GM21529 (cell line): ENCODE results near the gene PRIMA1.

ENCODE experiments used
- ATAC-seq: cut with Tn5 transposase; IDR thresholded peaks from one replicate; pipeline ENCODE4 v1.9.1; 2021; ENCODE audit not compliant: unreplicated experiment

PRIMA1 gene

DNA sequence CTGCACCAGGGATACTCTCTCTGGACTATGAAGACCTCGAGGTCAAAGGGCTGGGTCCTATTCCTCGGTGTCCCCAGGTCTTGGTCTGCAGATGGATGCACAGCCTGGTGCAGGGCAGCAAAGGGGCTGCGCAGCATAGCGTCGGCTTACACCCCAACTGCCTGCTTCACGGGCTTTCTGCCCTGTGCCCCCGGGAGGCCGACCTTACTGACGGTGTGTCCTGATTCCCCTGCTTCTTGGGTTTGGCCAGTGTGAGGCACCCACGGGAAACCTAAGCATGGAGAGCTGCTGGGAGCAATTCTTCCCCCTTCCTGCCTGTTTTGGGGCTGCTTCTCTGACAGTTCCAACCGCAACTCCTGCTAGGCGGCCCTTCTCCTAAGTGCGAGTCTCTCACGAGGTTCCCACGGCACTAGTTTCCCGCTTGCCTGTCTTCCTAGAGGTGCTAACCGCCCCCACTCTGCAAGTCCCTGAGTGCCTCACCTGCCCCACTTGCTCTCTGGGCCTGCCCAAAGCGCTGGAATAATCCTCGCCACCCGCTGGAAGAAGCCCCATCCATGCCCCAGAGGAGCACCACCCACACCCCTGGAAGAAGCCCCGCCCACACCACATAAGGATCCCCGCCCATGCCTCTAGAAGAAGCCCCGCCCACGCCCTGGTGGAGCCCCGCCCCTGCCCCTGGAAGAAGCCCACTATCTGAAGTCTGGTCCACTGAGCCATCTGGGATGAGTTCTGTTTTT lies 54.0 kb downstream of the PRIMA1 start:
- no peak for ATAC-seq

DNA sequence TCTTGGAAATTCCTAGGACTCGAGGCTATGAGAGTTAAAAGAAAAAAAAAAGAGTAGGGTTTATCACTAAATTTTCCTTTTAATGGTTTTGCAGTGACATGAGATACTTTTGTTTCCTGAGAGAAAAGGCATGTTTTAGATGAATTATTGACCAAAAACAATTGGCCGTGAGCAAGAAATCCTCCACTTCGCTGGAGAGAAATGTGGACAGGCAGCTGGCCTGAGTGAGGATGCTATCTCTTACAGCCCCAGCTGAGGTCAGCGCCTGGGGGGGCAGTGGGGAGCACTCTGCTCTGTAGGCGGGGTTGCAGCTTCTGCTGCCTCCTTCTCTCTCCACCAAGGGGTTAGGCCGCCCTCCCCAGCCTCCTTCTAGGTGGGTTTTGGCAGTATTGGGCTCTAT lies 54.7 kb downstream of the PRIMA1 start:
- no peak for ATAC-seq

DNA sequence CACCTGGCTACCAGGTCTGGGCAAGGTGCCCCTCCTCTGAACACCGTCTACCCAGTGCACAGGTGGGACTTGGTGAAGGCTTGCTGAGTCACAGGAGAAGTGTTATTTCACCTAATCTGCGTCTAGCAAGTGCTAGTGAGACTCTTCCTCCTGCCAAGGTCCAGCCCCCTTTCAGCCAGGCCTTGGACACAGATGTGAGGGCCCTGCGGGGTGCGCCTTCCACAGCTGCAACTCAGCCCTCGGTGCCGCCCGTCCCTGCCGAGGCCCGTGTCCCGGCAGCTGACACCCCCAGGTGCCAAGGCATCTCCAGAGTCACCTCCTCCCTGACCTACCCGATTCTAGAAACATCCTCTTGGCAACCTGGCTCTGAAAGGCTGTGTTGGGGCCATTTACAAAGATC lies 55.1 kb downstream of the PRIMA1 start:
- no peak for ATAC-seq

DNA sequence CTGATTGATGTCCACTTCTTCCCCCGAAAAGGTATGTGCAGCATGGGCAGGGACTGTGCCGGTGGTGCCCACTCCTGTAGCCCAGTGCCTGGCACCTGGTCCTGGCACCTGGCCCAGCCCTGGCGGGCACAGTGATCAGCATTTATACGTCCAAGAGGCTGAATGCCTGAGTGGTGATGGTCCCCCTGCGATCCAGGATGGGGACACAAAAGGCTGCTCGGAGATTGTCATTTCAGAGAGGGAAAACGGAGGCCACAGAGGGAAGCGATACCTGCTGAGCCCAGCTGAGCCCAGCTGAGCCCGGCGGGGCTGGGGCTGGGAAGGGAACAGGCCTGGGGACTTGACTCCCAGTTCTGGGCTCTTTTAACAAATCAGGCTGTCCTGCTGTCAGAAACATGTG lies 55.8 kb downstream of the PRIMA1 start:
- ATAC-seq, result no peak

DNA sequence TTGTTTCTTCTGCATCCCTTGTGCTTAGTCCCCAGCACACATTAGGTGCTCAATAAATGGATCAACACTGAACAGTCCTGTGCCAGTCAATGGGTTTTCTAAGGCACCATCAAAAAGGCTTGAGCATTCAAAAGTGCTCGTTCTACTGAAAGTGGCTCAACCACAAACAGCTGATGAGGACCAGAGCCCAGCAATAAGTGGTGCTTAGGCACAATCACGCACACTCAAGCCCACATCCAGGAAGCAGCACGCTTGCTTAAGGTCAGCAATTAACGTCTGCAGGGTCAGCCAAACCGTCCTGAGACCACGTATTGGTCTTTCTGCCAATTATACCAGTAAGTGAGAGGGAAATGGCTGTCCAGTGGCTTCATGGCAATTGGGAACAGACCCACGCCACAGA lies 56.5 kb downstream of the PRIMA1 start:
- ATAC-seq, result no peak

DNA sequence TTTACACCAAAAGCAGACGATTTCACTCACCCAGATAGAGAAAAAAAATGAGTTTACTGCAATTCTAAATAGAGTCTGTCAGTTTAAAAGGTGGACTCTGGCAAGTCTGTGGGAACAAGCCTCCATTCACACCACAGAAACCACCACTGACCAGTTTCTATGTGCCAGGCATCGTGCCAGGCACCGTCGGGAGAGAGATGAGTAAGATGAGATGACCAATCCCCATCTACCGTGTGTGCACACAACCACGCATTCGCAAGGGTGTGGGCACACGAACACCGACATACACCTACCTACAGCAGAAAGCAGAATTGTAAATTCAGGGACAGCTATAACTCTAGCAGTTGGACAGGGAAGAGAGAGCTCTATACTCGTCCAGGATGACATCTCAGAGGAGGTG lies 58.3 kb downstream of the PRIMA1 start:
- ATAC-seq, result no peak

DNA sequence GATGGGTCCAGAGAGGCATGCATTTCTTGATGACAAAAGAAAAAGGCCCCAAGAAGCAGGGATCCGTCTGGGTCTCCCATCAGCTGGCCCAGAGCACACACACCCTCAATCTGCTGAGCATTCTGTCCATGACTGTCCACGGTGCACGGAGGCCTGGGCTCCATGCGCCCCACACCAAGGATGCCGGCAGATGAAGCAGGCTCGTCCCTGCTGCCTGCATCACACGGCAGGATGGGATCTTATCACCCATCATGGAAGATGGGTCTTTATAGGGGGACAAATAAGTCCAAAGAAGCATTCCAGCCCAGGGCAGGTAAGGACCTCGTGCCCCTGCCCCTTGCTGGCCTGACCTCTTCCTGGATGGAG lies 59.7 kb downstream of the PRIMA1 start:
- no peak for ATAC-seq

DNA sequence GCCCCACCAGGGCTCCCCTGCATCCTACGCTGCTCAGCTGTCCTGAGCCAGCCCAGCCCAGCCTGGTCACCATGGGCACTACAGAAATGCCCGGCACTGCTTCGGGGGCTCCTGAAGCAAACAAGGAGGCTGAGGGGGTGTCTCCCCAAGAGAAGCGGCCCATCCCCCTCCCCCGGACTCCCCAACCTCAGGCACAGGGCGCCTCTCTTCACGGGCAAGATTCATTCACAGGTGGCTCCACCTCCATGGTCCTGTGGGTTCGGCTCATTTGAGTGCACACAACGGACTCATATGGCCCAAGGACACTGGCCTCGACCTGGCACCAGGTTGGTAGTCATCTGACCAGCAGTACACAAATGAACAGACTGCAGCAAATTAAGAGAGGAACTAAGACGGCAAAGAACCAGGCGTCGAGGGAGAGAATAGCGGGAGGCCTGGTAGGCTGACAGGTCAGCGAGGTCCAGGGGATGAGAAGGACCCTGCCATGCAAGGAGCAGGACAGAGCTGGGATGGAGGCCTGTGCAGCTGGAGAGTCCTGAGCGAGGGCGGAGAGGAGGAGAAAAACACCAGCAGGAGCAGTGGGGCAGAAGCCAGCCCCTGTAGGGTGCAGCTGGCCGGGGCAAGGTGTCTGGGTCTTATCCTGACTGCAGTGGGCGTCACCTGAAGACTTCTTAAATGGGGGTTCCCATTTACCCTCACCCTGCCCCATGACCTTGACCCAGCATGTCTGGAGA lies 60.2 kb downstream of the PRIMA1 start:
- ATAC-seq, result no peak

DNA sequence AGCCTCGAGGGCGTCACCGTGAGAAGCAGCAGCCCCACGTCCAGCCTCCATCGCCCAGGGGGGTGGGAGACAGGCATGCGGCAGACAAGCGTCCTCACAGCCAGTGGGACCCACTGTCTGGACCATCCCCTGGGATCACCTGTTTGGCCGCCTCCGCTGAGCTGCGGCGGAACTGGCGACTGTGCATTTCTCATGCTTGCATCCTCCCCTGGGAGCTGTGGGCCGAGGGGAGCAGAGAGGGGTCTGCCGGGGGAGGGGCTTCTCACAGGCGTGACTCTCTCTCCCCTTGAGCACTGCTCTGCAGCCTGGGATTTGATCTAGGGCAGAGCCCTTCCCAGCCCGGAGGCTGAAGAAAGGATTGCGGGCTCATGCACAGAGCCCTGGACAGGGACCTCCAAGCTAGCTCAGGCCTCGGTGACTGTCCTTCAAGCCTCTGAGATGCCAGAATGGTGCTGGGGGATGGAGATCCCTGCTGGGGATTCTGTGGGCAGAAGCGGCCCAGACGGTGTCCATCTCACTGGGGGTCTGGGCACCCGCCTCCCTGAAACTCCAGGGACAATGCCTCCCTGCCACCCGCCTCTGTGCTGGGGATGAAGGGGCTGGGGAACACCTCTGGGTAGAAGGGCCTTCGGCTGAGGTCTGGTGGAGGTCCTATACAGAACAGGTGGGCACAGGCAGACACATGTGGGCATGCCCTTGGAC lies 61.1 kb downstream of the PRIMA1 start:
- ATAC-seq, result no peak

DNA sequence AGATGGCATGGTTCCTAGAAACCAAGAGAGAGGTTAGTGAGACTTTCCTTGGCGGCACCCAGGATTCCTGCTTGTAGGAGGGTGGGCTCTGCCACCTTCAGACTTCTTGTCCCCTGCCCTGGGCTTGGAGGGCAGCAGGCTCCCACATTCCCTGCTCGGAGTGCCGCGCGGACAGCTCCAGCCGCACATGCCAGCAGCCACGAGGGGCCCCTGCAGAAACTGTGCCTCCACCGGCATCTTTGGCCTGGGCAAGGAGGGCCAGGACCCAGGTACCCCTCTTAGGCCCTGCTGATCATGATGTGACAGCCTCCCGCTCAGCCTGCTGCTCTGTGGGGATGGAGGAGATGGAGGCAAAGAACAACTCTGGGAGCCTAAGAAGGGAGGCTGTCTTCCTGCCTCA lies 62.3 kb downstream of the PRIMA1 start:
- no peak for ATAC-seq

DNA sequence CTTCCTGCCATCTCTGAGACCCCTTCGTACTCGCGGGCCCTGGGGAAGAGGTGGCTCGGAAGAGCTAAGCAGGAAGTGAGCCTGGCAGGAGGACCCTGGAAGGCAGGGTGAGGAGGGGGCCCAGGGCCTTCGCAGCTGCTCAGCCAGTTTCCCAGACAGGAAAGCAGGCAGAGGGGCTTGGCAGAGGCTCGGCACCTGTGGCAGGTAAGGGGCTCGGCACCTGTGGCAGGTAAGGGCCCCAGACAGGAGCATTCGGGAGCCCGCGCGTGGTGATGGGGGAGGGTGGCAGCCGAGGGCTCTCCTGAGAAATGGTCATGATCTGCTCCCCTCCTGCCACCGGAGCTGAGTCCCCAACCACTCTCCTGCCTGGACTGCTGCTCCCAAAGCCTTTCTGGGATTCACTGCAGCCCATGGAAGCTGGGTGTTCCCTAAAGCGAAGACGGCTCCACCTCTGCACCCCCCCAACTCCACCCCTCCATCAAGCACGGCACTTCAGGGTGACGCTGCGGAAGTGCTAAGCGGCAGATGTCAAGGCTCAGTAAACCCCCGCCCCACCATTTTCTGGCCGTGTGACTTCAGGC lies 63.2 kb downstream of the PRIMA1 start:
- ATAC-seq, result no peak

DNA sequence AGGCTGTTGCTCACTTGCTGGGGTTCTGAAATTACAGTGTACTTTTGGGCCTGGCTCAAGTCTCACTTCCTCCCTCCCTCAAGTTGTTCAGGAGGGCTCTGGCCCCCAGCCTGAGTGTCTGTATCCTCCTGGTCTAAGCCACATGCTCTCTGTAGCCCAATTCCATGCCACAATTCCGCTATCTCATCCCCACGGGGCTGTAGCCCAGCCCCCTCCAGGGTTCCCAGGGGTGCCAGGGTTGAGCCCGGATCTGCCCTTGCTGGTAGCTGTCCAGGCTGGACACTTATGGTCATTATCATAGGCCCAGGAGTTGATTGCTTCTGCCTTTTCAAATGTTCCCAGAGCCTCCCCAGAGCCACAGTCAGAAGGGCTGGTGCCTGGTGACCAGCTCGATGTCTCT lies 65.3 kb downstream of the PRIMA1 start:
- ATAC-seq, result no peak

DNA sequence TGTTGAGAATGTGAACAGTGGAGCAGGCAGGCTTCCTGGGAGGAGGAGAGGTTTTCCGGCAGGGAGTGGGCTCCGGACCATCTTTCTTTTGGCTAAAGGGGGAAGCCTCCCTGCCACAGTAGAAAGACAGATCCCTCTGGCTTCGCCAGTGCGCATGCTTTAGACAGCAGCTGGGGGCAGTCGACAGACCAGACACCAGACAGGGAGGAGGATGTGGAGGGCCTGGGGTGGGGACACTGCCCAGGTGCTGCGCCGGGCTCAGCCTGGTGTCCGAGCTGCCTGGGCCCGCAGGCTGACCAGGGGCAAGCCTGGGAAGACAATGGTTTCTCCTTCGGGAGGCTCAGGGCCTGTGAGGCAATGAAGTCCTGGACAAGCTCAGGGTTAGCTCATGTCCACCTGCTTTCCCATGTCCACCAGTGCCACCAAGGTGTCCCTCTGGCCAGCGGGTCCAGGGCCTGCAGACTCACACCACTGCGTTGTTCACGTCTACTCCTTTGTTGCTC lies 67.3 kb downstream of the PRIMA1 start:
- no peak for ATAC-seq

DNA sequence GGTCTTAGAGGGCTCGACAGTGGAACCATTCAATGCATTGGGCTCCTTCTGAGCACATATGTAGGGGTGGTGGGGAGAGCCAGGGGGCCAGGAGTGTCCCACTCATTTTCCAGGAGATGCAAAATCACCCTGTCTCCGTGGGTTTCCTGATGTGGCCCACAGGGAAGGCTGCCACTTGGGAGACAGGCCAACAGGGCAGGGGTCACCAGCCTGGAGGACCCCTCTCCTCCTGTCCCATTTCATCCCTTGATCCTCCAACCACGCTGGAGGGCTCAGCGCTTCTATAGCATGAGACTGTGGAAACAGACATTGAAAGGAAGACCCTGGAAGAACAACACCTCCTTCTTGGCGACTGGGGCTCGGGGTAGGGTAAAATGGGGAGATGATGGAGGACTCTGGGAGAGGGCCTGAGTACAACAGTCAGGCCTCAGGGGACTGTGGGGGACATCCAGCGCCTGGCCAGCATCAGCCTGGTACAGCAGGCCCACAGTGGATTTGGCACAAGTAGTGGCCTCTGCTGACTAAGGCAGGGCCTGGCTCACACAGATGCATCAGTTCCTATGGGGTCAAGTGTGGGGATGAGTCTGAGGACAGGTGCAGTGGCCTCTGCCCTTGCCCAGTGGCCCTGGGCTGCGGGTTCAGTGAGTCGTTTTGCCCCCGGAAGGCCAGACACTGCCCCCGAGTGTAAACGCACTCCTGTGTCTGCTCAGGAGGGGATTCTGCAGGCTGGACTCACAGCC lies 68.0 kb downstream of the PRIMA1 start:
- no peak for ATAC-seq

DNA sequence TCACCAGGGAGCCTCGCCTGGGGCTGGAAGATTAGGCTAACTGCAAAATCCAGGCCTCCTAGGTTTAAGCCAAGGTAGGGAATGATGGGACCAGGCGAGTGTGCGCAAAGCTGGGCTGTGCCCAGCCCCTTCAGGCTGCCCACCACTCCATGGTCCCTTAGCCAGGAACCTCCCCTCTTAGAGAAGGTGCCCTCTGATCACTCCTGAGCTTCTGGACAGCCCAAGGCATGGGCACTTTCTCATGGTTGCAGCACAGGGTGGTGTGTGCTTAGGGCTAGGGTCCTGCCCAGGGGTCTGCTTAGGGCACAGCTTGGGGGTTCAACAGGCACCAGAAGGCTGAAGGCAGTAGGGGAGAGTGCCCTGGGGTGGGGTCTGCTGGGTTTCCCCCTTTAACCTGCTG lies 69.0 kb downstream of the PRIMA1 start:
- ATAC-seq, result no peak

DNA sequence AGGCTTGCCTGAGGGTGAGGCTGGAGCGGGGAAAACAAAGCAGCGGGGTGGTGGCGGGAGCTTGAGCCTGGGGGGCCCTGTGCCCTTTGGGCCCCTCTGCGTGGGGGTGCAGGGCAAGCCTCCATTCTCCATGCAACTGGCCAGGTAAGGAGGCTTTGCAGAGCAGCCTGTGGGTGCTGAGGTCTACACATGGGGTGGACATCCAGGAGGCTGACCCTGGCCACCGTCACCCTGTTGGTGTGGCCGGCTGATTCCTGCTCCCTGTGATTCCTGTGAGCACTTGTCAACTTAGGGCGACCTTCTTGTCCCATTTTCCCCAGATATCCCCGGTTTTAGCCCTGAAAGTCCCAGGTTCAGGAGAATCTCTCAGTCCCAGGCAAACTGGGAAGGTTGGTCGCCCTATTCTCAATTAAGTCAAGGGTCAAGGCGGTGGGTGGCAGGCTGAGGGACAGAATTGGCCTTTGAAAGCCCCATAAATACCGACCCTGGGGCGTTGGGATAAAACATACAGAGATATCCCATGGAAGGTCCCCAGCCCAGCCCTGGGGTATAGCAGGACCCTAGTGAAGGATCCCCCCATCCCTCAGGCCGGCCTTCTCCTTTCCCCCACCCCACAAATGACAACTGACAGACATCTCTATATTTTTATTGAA lies 70.5 kb downstream of the PRIMA1 start:
- ATAC-seq, result no peak

DNA sequence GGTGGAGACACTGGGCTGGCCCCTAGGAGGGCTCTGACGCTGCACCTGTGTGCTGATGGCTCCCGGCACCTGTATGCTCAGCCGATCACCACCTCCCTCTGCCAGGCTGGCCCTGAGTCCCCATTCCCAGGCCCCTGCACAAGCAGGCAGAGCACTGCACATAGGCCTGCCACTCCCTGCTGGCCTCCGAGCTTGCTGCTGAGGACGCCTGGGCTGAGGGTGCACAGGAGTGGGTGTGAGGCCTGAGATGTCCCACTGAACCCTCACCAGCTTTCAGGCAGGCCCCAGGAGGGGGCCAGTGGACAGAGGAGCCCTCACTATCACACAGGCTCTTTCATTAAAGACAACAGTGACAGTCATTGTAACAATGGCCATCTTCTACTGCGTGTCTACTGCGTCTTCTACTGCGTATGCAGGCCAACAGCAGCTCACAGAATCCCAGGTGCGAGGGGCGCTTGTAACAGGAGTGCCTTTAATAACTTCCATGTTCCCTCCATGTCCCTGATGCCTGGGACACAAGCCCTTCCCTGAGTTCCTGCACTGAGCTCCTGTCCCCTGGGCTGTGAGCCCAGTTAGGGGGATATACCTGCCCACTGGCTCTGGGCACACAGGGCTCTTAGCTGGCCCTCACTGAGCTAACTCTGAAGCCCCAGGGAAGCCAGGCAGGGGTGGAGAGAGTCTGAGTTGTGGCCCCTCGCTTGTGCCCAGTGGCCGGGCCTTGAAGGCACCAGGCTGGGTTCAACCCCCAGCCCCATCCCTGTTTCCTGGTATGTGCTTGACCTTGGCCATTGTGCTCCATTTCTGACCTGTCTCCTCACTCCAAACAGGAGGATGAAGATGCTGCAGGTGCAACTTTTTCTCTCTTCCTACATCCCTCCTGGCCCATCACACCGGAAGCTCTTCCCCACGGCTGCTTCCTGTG lies 71.3 kb downstream of the PRIMA1 start:
- no peak for ATAC-seq

DNA sequence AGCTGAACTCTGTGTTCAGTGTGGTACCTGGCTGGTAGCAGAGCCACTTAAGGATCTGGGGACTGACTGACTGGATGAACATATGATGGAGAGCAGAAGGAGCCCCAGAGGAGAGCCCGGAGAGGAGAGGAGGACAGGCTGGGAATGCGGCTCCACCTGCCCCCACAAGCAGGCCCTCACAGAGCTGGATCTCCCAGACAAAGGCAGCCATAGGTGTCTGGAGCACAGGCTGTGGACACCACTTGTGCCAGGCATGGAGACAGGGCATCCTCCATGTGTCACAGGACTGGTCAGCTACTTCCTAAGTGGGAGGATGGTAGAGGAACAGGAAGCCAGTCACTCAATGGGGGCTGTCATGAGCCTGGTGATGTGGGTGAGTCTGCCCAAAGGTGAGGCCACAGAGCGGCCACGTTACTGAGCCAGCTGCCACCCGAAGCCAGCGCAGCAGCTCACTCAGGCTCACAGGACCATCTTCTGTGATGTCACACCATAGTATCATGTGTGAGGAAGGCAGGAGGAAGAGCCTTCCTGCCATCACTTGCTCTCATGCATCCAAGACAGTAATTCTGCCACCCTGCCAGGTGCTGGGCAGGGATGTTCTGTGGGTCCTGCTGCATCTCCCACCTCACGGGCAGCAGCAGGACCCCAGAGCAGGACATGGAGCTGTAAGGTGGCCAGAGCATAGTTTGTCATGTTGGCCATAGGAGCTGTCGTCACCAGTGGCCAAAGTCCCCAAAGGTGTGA lies 72.1 kb downstream of the PRIMA1 start:
- ATAC-seq, result no peak
